Transverse colon (tissue), 4 donors: ENCODE data around the gene MEMO1. TPM values are rescaled to one million over a fixed set of nuclear protein-coding genes. Genes with fewer than 3 reads are reported as not detected.

Source experiments
- DNase-seq: peaks from one replicate; pipeline ENCODE4 v3.0.0-alpha.2; 2019
- H3K27ac ChIP-seq, 4 donors: fragments of 200-600 bp; sonication (generic); 2 replicates each; pipeline ENCODE4 v1.5.1; 2016 to 2018; ENCODE audit warnings: inconsistent platforms in 4 of 4
- H3K27me3 ChIP-seq: fragments of 200-600 bp; sonication (generic); 2 replicates; pipeline ENCODE4 v1.5.1; 2017; ENCODE audit warnings: inconsistent platforms
- H3K36me3 ChIP-seq, 4 donors: fragments of 200-600 bp; sonication (generic); 2 replicates each; pipeline ENCODE4 v1.5.1; 2017 to 2019; ENCODE audit warnings: inconsistent platforms in 4 of 4
- H3K4me1 ChIP-seq, 4 donors: fragments of 200-600 bp; sonication (generic); 2 replicates each; pipeline ENCODE4 v1.5.1; 2017 to 2020; ENCODE audit warnings: inconsistent platforms in 4 of 4
- H3K4me3 ChIP-seq, 4 donors: fragments of 200-600 bp; sonication (generic); 1 replicate in 1 of 4; 2 replicates in 3 of 4; pipeline versions ENCODE4 v1.5.1 to v1.6.1; 2017 to 2019; ENCODE audit warnings: inconsistent platforms in 4 of 4
- H3K9me3 ChIP-seq, 2 donors: fragments of 200-600 bp; sonication (generic); 2 replicates each; pipeline ENCODE4 v1.5.1; 2017 to 2019; ENCODE audit warnings: inconsistent platforms in 2 of 2
- CTCF ChIP-seq, 5 experiments: fragments of 200-600 bp in 3 of 5; fragments of 450-650 bp in 2 of 5; sonication (generic) in 3 of 5; IDR thresholded peaks; 1 replicate in 2 of 5; 2 replicates in 3 of 5; pipeline ENCODE4 v1.5.1; 2016 to 2017; ENCODE audit warnings: antibody characterized with exemption in 5 of 5, inconsistent platforms in 3 of 5, mild to moderate bottlenecking in 2 of 5, moderate library complexity in 1 of 5
- EP300 ChIP-seq: sonication (generic); formaldehyde crosslinking; IDR thresholded peaks from one replicate; pipeline ENCODE4 v1.6.1; 2017; ENCODE audit warnings: antibody characterized with exemption, low read depth
- POLR2A ChIP-seq: fragments of 450-650 bp; IDR thresholded peaks from one replicate; pipeline ENCODE4 v1.6.1; 2016; ENCODE audit warnings: antibody characterized with exemption, mild to moderate bottlenecking, moderate library complexity
- POLR2AphosphoS5 ChIP-seq, 3 donors: sonication (generic); formaldehyde crosslinking; IDR thresholded peaks; one replicate each; pipeline ENCODE4 v1.6.1; 2016; ENCODE audit warnings: antibody characterized with exemption in 3 of 3
- WGBS, 2 donors: methylation state at CpG; one replicate each; pipeline ENCODE4 v1.1.5; 2018; ENCODE audit warnings: low coverage in 1 of 2; 5-methylcytosine and 5-hydroxymethylcytosine counted together
- in situ Hi-C, 4 donors: fragments of 200-750 bp; cut with MboI; loops; one replicate each; pipeline versions ENCODE4 v1.15.0 to v1.15.1; 2017; ENCODE audit warnings: low sequenced_read_pairs in 3 of 4, low pct_ligation_motif_present in 1 of 4, low pct_unique_long_range_greater_than_20kb in 1 of 4
- intact Hi-C: fragments of 100-400 bp; cut with DNase I; formaldehyde crosslinking; loops from one replicate; pipeline ENCODE4 v1.15.1; 2023; ENCODE audit warnings: low total_unique reads
- total RNA-seq, 4 donors: library from RNA; depleted of rRNA; stranded (reverse); fragments of >200 nt; gene quantifications; one replicate each; pipeline ENCODE4 v1.1.0, GENCODE V29; 2016

MEMO1 gene
- total RNA-seq, 4 donors from 2014 or later = 7.5 to 25.1 (median 17.0) TPM

GRCh38 chr2:31831585-31831984 is 179.2 kb downstream of the MEMO1 start:
- Histone ChIP-seq H3K36me3 (no peaks in the 10 kb centered on the region), H3K27me3 (peaks cover 3% of the 10 kb centered on the region), H3K27ac (no peak overlapping the region), H3K4me3 (no peak overlapping the region), H3K9me3 (peaks cover 0 to 6% of the 10 kb centered on the region in 2 donors), H3K4me1 (no peaks in the 10 kb centered on the region)
- in situ Hi-C loops = no loop called here
- intact Hi-C loops = no loop called here
- TF ChIP-seq EP300 = no peak
- TF ChIP-seq POLR2A = no peak
- TF ChIP-seq POLR2AphosphoS5 (IDR thresholded peaks at IDR 0.05) = no peak
- no peak for TF ChIP-seq CTCF (IDR thresholded peaks at IDR 0.05)
- DNase-seq = no peak
- 83 to 96% methylated on average over 2 of the region's 2 CpGs for WGBS, 2 donors

- Histone ChIP-seq H3K27me3 (peaks cover 3% of the 10 kb centered on the region), H3K36me3 (no peaks in the 10 kb centered on the region), H3K4me3 (no peak overlapping the region), H3K9me3 (peaks cover 5 to 6% of the 10 kb centered on the region in 2 donors), H3K27ac (no peak overlapping the region), H3K4me1 (no peaks in the 10 kb centered on the region)
- in situ Hi-C loops (no loop called here), intact Hi-C loops (no loop called here)
- 74% methylated on average over 2 of the region's 2 CpGs; no CpG with 5 or more reads in 1 of the 2 donors for WGBS, 2 donors
- DNase-seq = no peak
- TF ChIP-seq EP300 (no peak), POLR2AphosphoS5 (IDR thresholded peaks at IDR 0.05) (no peak), POLR2A (no peak), CTCF (IDR thresholded peaks at IDR 0.05) (no peak)
These were observed 181.9 kb downstream of the MEMO1 start for GRCh38 chr2:31828891-31829290.

GRCh38 chr2:31823558-31823957 is 187.2 kb downstream of the MEMO1 start:
- Histone ChIP-seq H3K9me3 (peaks cover 9 to 16% of the 10 kb centered on the region in 2 donors), H3K27me3 (peaks cover 3% of the 10 kb centered on the region), H3K4me3 (no peak overlapping the region), H3K4me1 (no peaks in the 10 kb centered on the region), H3K27ac (no peak overlapping the region), H3K36me3 (no peaks in the 10 kb centered on the region)
- in situ Hi-C loops = no loop called here
- intact Hi-C loops = no loop called here
- DNase-seq = no peak
- no peak for TF ChIP-seq CTCF (IDR thresholded peaks at IDR 0.05)
- 92 to 96% methylated on average over 10 to 11 of the region's 11 CpGs for WGBS, 2 donors

- Histone ChIP-seq H3K9me3 (peaks cover 6 to 16% of the 10 kb centered on the region in 2 donors), H3K27me3 (peaks cover 3% of the 10 kb centered on the region), H3K36me3 (no peaks in the 10 kb centered on the region), H3K4me1 (no peaks in the 10 kb centered on the region), H3K27ac (no peak overlapping the region), H3K4me3 (no peak overlapping the region)
- no peak for DNase-seq
- in situ Hi-C loops (no loop called here), intact Hi-C loops (no loop called here)
- 97% methylated on average over 7 of the region's 7 CpGs; no CpG with 5 or more reads in 1 of the 2 donors for WGBS, 2 donors
- TF ChIP-seq POLR2A (no peak), CTCF (IDR thresholded peaks at IDR 0.05) (no peak), POLR2AphosphoS5 (IDR thresholded peaks at IDR 0.05) (no peak), EP300 (no peak)
These were observed 188.2 kb downstream of the MEMO1 start for GRCh38 chr2:31822587-31822986.

Other genes with a start within 250 kb of the MEMO1 start
- gene DPY30, start 28.8 kb upstream of the MEMO1 start, total RNA-seq = 10 to 100 TPM in 3 of 4 donors, not detected in 1; 19.7 to 52.9 (median 42.6) TPM
- 10 to 100 TPM; 15.3 to 26.7 (median 21.2) TPM for gene SPAST, start 52.5 kb upstream of the MEMO1 start, total RNA-seq
- gene SLC30A6, start 154.9 kb upstream of the MEMO1 start, total RNA-seq = 10 to 100 TPM in 3 of 4 donors, 1 to 10 TPM in 1; 2.2 to 20.5 (median 17.8) TPM